ENCODE results near the gene ADARB1.

ADARB1 gene

DNA sequence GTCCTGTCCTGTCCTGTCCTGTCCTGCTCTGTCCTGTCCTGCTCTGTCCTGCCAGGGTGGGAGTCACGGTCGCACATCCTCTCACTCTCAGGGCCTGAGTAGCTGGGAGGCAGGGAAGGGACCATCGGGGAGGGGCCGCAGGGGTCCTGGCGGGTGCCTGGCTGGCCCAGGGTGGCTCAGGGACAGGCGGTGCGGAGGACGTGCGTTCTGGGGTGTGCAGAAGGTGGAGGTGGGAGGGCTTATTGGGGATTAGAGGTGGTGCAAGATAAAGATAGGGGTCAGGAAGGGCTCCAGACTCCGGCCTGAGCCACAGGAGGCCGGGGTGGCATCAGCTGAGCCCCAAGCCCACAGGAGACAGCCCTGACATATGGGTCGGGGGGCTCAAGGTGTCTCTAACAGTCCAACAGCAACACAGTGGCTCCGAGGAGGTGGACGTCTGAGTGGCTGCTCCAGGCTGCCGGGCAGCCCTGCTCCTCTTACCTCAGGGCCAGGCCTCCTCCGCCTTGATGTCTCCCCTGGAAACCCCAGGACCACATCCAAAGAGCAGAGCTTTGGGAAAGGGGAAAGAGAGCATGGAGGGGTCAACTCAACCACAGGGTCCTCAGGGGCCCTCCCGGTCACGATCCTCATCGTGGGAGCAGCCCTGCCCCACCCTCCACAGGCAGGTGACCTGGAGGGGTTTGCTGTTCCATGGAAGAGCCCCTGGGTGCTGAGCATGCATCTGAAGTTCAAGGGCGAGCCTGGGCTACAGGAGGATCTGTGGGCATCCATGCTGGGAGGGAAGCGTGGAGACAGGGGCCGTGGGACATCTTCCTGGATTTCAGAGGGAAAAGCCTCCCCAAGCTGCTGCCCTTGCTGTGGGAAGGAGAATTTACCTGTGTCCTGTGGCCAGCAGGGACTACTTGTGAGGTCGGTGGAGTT is 39.6 kb upstream of the ADARB1 start:
- Histone ChIP-seq H3K18ac (ENCODE audit: low read depth in 1 of 2, low read length in 2 of 2) (no peak overlapping the region), H3K4me3 (ENCODE audit: insufficient read depth in 1 of 2, low read depth in 1 of 2, low read length in 2 of 2) (peak overlapping the region in 1 of 2 experiments; percentile 66), H2BK15ac (ENCODE audit: low read depth, poor library complexity, severe bottlenecking) (peak overlapping the region; percentile 75), H3K27me3 (ENCODE audit: control insufficient read depth in 1 of 2, insufficient read depth in 1 of 2, low read length in 2 of 2) (peaks cover 0 to 43% of the 10 kb centered on the region in 2 experiments), H2AFZ (ENCODE audit: low read depth, low read length) (no peak overlapping the region), H3K9ac (ENCODE audit: low read length) (peak overlapping the region; percentile 44), H2BK12ac (ENCODE audit: low read length in 2 of 2) (no peak overlapping the region), H2AK5ac (ENCODE audit: low read length, severe bottlenecking) (no peak overlapping the region), H3K4me1 (ENCODE audit: control insufficient read depth, insufficient read depth, low read depth, low read length) (peaks cover 29% of the 10 kb centered on the region), H3K27ac (ENCODE audit: low read length, poor library complexity, severe bottlenecking) (no peak overlapping the region), H3K4ac (ENCODE audit: low read depth in 1 of 2, low read length in 2 of 2) (no peak overlapping the region), H2BK5ac (ENCODE audit: low read depth, low read length, poor library complexity, severe bottlenecking) (no peak overlapping the region), H3K23ac (ENCODE audit: low read length in 2 of 2) (peak overlapping the region in 1 of 2 experiments; percentile 78), H3K36me3 (ENCODE audit: control insufficient read depth in 1 of 2, insufficient read depth in 2 of 2, low read depth in 1 of 2, low read length in 2 of 2) (peaks cover 0 to 3% of the 10 kb centered on the region in 2 experiments), H4K91ac (ENCODE audit: low read length) (no peak overlapping the region), H3K14ac (ENCODE audit: low read length in 2 of 2) (peak overlapping the region in 1 of 2 experiments; percentile 76), H3K79me1 (replicated peaks; ENCODE audit: low read length, poor library complexity, severe bottlenecking) (no peaks in the 10 kb centered on the region), H3K4me2 (ENCODE audit: low read length, poor library complexity, severe bottlenecking) (no peak overlapping the region), H2BK120ac (ENCODE audit: low read depth, low read length) (no peak overlapping the region), H3K9me3 (ENCODE audit: control insufficient read depth, low read length) (peaks cover 15% of the 10 kb centered on the region), H4K8ac (ENCODE audit: low read length) (no peak overlapping the region)
- 88% methylated on average over 23 of the region's 23 CpGs for WGBS
- no peak for DNase-seq

DNA sequence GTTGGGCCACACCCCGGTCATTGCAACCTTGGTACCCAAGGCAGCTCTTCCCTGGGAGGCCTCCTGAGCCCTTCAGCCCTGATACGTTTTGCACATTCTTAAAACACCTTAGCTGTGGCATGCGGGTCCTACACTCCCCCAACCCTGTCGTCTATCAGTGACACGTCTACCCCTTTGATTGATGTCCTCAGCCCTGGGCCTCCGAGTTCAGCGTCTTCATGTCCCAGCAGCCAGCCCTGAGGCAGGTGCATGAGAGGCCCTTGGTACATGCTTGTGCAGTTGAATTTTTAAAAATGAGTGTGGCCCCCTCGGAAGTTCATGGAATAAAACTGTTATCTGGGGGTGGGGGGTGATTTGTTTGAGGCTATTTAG is 38.9 kb upstream of the ADARB1 start:
- H3K4me1 ChIP-seq (ENCODE audit: control insufficient read depth, insufficient read depth, low read depth, low read length) = peaks cover 23% of the 10 kb centered on the region
- no peak overlapping the region for H3K9ac ChIP-seq (ENCODE audit: low read length)
- no peak overlapping the region for H4K91ac ChIP-seq (ENCODE audit: low read length)
- H3K27ac ChIP-seq (ENCODE audit: low read length, poor library complexity, severe bottlenecking) = no peak overlapping the region
- H3K4me2 ChIP-seq (ENCODE audit: low read length, poor library complexity, severe bottlenecking) = no peak overlapping the region
- no peak overlapping the region for H2BK15ac ChIP-seq (ENCODE audit: low read depth, poor library complexity, severe bottlenecking)
- no peak overlapping the region for H2BK12ac ChIP-seq (ENCODE audit: low read length in 2 of 2)
- peaks cover 0 to 39% of the 10 kb centered on the region in 2 experiments for H3K27me3 ChIP-seq (ENCODE audit: control insufficient read depth in 1 of 2, insufficient read depth in 1 of 2, low read length in 2 of 2)
- WGBS = 98% methylated on average over 7 of the region's 8 CpGs
- no peak overlapping the region for H2BK120ac ChIP-seq (ENCODE audit: low read depth, low read length)
- H3K18ac ChIP-seq (ENCODE audit: low read depth in 1 of 2, low read length in 2 of 2) = no peak overlapping the region
- no peak for DNase-seq
- H3K36me3 ChIP-seq (ENCODE audit: control insufficient read depth in 1 of 2, insufficient read depth in 2 of 2, low read depth in 1 of 2, low read length in 2 of 2) = peaks cover 0 to 3% of the 10 kb centered on the region in 2 experiments
- H2AFZ ChIP-seq (ENCODE audit: low read depth, low read length) = no peak overlapping the region
- no peaks in the 10 kb centered on the region for H3K79me1 ChIP-seq (replicated peaks; ENCODE audit: low read length, poor library complexity, severe bottlenecking)
- no peak overlapping the region for H2AK5ac ChIP-seq (ENCODE audit: low read length, severe bottlenecking)
- H3K23ac ChIP-seq (ENCODE audit: low read length in 2 of 2) = no peak overlapping the region
- no peak overlapping the region for H3K14ac ChIP-seq (ENCODE audit: low read length in 2 of 2)
- no peak overlapping the region for H3K4me3 ChIP-seq (ENCODE audit: insufficient read depth in 1 of 2, low read depth in 1 of 2, low read length in 2 of 2)
- peaks cover 15% of the 10 kb centered on the region for H3K9me3 ChIP-seq (ENCODE audit: control insufficient read depth, low read length)
- no peak overlapping the region for H2BK5ac ChIP-seq (ENCODE audit: low read depth, low read length, poor library complexity, severe bottlenecking)
- H4K8ac ChIP-seq (ENCODE audit: low read length) = no peak overlapping the region
- H3K4ac ChIP-seq (ENCODE audit: low read depth in 1 of 2, low read length in 2 of 2) = no peak overlapping the region

DNA sequence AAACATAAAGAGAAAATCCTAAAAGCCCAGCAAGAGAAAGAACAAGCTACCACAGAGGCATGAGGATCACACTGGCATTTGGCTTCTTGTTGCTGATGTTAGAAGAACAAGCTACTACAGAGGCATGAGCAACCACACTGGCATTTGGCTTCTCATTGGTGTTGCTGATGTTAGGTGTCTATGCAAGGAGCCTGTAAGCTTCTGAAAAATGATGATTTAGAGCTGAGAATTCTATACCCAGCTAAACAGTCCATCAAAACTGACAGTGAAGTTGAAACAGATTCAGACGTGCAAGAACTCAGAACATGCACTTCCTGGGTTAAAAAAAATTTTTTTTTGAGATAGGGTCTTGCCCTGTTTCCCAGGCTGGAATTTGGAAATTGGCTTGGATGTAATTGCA is 37.8 kb upstream of the ADARB1 start:
- no peak overlapping the region for H4K8ac ChIP-seq (ENCODE audit: low read length)
- no peak for DNase-seq
- H3K27me3 ChIP-seq (ENCODE audit: control insufficient read depth in 1 of 2, insufficient read depth in 1 of 2, low read length in 2 of 2) = peaks cover 0 to 33% of the 10 kb centered on the region in 2 experiments
- peaks cover 0 to 3% of the 10 kb centered on the region in 2 experiments for H3K36me3 ChIP-seq (ENCODE audit: control insufficient read depth in 1 of 2, insufficient read depth in 2 of 2, low read depth in 1 of 2, low read length in 2 of 2)
- no peak overlapping the region for H2BK15ac ChIP-seq (ENCODE audit: low read depth, poor library complexity, severe bottlenecking)
- H2BK12ac ChIP-seq (ENCODE audit: low read length in 2 of 2) = no peak overlapping the region
- H2AFZ ChIP-seq (ENCODE audit: low read depth, low read length) = no peak overlapping the region
- no peak overlapping the region for H3K27ac ChIP-seq (ENCODE audit: low read length, poor library complexity, severe bottlenecking)
- H3K14ac ChIP-seq (ENCODE audit: low read length in 2 of 2) = no peak overlapping the region
- no peak overlapping the region for H2AK5ac ChIP-seq (ENCODE audit: low read length, severe bottlenecking)
- no peak overlapping the region for H3K4me3 ChIP-seq (ENCODE audit: insufficient read depth in 1 of 2, low read depth in 1 of 2, low read length in 2 of 2)
- peaks cover 23% of the 10 kb centered on the region for H3K4me1 ChIP-seq (ENCODE audit: control insufficient read depth, insufficient read depth, low read depth, low read length)
- no peak overlapping the region for H3K23ac ChIP-seq (ENCODE audit: low read length in 2 of 2)
- no peaks in the 10 kb centered on the region for H3K79me1 ChIP-seq (replicated peaks; ENCODE audit: low read length, poor library complexity, severe bottlenecking)
- H3K9ac ChIP-seq (ENCODE audit: low read length) = no peak overlapping the region
- no peak overlapping the region for H3K4me2 ChIP-seq (ENCODE audit: low read length, poor library complexity, severe bottlenecking)
- 87% methylated on average over 1 of the region's 1 CpG for WGBS
- H2BK120ac ChIP-seq (ENCODE audit: low read depth, low read length) = no peak overlapping the region
- H3K9me3 ChIP-seq (ENCODE audit: control insufficient read depth, low read length) = peaks cover 15% of the 10 kb centered on the region
- H3K4ac ChIP-seq (ENCODE audit: low read depth in 1 of 2, low read length in 2 of 2) = no peak overlapping the region
- no peak overlapping the region for H4K91ac ChIP-seq (ENCODE audit: low read length)
- no peak overlapping the region for H2BK5ac ChIP-seq (ENCODE audit: low read depth, low read length, poor library complexity, severe bottlenecking)
- H3K18ac ChIP-seq (ENCODE audit: low read depth in 1 of 2, low read length in 2 of 2) = no peak overlapping the region

DNA sequence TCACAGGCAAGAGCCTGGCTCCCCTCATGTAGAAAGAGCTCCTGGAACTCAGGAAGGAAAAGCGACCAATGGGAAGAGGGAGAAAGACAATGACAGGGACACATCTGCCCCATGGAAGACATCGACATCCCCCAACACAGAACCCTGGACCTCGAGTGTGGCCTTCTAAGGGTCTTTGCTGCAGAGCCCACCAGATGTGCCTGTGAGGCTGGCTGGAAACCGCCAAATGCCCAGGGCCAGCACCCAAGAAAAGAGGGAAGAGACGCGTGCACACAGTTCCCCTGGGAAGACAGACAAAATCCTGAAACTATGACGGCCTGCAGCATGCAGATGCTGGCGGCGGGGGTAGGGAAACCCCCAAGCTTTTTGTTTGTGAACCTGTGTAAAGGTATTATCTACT is 36.4 kb upstream of the ADARB1 start:
- no peak overlapping the region for H3K18ac ChIP-seq (ENCODE audit: low read depth in 1 of 2, low read length in 2 of 2)
- no peak overlapping the region for H3K14ac ChIP-seq (ENCODE audit: low read length in 2 of 2)
- no peak overlapping the region for H2AK5ac ChIP-seq (ENCODE audit: low read length, severe bottlenecking)
- peaks cover 0 to 29% of the 10 kb centered on the region in 2 experiments for H3K27me3 ChIP-seq (ENCODE audit: control insufficient read depth in 1 of 2, insufficient read depth in 1 of 2, low read length in 2 of 2)
- no peak overlapping the region for H2AFZ ChIP-seq (ENCODE audit: low read depth, low read length)
- H3K4me3 ChIP-seq (ENCODE audit: insufficient read depth in 1 of 2, low read depth in 1 of 2, low read length in 2 of 2) = no peak overlapping the region
- no peak for DNase-seq
- H3K79me1 ChIP-seq (replicated peaks; ENCODE audit: low read length, poor library complexity, severe bottlenecking) = no peaks in the 10 kb centered on the region
- H2BK15ac ChIP-seq (ENCODE audit: low read depth, poor library complexity, severe bottlenecking) = no peak overlapping the region
- no peak overlapping the region for H2BK5ac ChIP-seq (ENCODE audit: low read depth, low read length, poor library complexity, severe bottlenecking)
- H3K4ac ChIP-seq (ENCODE audit: low read depth in 1 of 2, low read length in 2 of 2) = no peak overlapping the region
- H2BK120ac ChIP-seq (ENCODE audit: low read depth, low read length) = no peak overlapping the region
- H3K4me2 ChIP-seq (ENCODE audit: low read length, poor library complexity, severe bottlenecking) = no peak overlapping the region
- H3K9ac ChIP-seq (ENCODE audit: low read length) = no peak overlapping the region
- 76% methylated on average over 4 of the region's 9 CpGs for WGBS
- no peak overlapping the region for H3K27ac ChIP-seq (ENCODE audit: low read length, poor library complexity, severe bottlenecking)
- H3K23ac ChIP-seq (ENCODE audit: low read length in 2 of 2) = no peak overlapping the region
- no peak overlapping the region for H4K91ac ChIP-seq (ENCODE audit: low read length)
- H2BK12ac ChIP-seq (ENCODE audit: low read length in 2 of 2) = no peak overlapping the region
- H3K36me3 ChIP-seq (ENCODE audit: control insufficient read depth in 1 of 2, insufficient read depth in 2 of 2, low read depth in 1 of 2, low read length in 2 of 2) = peaks cover 0 to 3% of the 10 kb centered on the region in 2 experiments
- peaks cover 14% of the 10 kb centered on the region for H3K4me1 ChIP-seq (ENCODE audit: control insufficient read depth, insufficient read depth, low read depth, low read length)
- H3K9me3 ChIP-seq (ENCODE audit: control insufficient read depth, low read length) = peaks cover 15% of the 10 kb centered on the region
- no peak overlapping the region for H4K8ac ChIP-seq (ENCODE audit: low read length)
